HCEC 1CT (cell line): ENCODE measurements around the gene TFDP2.
A peak's percentile ranks its signal among the peaks of the same experiment; 100 is the strongest.

Experiments
- DNase-seq: peaks from one replicate; pipeline ENCODE4 v3.0.0-alpha.2; 2017

TFDP2 gene

DNA sequence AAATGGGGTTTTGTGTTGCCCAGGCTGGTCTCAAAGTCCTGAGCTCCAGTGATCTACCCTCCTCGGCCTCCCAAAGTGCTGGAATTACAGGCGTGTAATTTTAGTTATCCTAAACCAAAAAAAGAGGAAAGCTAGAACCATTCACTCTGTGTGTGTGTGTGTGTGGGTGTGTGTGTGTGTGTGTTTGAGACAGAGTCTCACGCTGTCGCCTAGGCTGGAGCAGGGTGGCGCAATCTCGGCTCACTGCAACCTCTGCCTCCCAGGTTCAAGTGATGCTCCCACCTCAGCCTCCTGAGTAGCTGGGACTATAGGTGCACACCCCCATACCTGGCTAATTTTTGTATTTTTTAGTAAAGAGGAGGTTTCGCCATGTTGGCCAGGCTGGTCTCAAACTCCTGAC lies 84.0 kb downstream of the TFDP2 start:
- no peak for DNase-seq

DNA sequence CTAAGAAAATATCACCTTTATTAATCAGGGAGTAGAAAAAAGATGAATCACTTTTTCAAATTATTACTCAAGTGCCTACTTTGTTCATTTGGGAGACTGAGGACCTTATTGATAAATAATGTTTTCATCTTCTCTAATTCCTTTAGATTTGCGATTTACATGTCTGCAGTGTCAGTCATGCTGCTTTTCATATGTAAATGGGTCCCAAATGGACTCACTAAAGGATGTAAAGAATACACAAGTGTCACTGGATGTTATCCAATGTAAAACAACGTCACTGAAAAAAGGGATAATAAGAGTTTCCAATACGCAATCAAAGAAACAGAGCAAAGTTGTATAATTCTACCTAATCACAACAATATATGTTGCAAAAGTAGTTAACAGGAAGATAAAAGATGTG lies 84.9 kb downstream of the TFDP2 start:
- DNase-seq = no peak

DNA sequence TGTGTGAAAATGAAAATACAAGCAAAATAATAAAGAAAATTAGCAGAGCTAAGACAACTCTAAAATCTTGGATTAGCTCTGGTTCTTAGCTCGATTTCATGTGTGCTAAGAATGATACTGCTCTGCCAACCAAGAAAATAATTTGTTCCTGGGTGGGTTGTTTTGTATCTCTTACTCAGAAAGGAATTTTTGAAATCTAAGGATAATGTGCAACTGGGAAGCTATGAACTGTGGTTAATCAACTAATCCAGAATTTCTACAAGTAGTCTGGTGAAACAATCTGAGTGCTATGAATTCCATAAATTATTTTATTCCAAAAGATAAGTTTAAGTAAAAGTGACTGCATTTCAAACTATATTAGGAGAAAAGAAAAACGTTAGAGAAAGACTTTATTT lies 92.0 kb downstream of the TFDP2 start:
- DNase-seq = no peak

DNA sequence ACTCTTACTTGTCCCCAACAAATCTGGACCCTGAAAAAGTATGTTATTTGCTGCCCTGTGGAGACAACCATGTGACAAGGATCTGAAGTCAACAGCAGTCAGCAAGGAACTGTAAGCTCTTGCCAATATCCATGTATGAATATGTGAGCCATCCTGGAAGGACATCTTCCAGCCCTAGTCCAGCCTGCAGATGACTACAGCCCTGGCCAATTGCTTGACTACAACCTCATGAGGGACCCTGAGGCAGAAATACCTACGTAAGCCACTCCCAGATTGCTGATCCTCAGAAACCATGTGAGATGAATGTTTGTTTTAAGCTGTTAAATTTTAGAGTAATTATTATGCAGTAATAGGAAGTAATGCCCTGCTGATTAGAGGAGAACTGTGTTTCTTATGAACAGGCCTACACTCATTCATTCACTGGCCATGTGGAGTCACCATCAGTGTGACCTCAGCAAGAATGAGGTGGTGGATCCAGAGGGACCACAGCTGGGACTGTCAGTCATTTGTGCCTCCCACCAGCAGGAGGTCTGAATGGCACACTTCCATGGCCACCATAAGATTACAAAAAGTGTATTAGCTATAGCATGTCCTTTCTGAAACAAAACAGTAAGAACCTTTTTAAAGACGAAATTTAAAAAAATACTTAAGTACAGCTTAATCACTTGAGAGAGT lies 92.6 kb downstream of the TFDP2 start:
- DNase-seq = no peak

DNA sequence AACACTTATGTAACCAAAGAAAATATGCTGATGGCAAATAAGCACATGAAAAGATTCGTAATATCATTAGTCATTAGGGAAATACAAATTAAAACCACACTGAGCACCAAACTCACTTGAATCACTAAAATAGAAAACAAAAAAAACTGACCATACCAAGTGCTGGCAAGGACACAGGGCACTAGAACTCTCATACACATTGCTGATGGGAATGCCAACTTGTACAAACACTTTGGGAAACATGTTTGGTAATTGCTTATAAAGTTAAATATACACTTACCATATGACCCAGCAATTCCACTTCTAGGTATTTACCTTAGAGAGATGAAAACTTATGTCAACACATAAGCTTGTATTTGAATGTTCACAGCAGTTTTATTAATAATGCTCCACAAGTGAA lies 95.5 kb downstream of the TFDP2 start:
- peak; percentile 3 for DNase-seq

DNA sequence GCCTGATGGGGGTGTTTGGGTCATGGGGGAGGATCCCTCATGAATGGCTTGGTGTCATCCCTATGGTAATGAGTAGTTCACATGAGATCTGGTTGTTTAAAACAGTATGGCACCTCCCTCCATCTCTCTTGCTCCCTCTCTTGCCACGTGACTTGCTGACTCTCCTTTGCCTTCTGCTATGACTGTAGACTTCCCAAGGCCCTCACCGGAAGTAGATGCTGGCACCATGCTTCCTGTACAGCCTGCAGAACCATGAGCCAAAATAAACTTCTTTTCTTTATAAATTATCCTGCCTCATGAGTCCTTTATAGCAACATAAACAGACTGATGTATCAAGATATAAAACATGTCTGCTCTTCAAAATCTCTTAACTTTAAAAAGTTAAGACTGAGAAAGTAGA lies 96.1 kb downstream of the TFDP2 start:
- no peak for DNase-seq

DNA sequence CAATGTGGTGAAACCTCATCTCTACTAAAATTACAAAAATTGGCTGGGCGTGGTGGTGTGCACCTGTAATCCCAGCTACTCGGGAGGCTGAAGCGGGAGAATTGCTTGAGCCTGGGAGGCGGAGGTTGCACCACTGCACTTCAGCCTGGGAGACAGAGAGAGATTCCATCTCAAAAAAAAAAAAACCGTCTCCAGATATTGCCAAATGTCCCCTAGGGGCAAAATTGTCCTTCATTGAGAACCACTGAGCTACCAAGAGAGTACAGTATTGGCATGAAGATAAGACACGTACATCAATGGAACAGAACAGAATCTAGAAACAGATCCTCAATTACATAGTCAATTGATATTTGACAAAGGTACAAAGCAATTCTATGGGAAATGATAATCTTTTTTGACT lies 98.0 kb downstream of the TFDP2 start:
- DNase-seq = no peak

DNA sequence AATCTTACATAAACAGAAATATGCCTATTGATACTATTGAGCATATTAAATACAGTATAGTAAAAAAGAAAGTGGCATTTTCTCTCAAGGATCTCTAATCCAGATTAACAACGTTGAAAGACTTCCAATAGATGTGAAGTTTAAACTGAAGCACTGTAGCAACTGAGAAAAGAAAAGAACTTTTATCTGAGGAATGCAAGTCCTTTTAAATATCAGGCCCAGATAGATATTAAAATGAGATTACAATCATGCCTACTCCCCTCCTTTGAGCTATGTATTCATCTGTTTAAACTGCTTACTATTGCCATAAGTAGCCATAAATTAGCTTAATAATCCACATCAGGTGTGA lies 102.3 kb downstream of the TFDP2 start:
- no peak for DNase-seq

DNA sequence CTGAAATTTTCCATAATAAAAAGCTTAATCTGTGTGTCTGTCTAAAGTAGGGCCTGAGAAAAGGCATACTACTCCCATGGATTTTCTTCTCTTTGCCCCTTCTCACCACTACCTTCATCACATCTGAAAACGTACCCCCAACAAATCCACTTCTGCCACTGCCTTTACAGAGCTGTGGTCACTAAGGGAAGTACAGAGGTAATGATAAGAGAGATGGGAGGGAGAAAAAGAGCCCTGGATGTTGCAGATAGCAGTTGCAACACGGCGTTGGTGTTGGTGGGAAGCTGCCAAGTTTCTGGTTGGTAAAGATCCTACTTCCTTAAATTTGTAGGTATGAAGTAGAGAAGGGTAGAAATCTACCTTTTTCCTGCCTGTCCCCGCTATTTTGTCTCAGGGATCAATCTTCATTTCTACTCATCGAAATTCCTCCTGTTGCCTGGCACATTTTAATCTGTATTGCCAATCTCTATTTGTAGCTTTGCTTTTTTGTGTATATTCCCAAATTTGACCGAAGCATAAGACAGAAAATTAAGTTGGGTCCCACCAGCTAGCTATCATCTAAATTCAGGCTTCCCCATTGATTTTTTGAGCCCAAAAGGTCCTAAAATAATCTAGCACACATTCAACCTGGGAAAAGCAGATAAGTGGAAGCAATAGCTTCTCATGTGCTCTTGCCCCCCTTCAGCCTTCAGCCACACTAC lies 102.9 kb downstream of the TFDP2 start:
- no peak for DNase-seq

DNA sequence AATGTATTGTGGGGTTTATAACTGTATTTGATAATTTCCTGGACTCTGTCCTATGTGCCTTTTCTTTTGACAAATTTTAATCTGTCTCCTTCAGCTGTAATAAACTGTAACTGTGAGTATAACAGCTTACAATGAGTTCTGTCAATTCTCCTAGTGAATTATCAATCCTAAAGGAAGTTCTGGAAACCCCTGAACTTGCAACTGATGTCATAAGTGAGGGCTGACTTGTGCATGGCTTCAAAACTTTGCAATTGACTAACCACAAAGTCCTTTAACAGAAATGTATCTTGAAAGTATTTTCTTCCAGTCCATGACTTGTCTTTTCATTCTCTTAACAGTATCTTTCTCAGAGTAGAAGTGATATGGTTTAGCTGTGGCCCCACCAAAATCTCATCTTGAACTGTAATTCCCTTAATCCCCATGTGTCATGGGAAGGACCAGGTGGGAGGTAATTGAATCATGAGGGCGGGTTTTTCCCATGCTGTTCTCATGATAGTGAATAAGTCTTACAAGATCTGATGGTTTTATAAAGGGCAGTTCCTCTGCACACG lies 108.3 kb downstream of the TFDP2 start:
- no peak for DNase-seq

DNA sequence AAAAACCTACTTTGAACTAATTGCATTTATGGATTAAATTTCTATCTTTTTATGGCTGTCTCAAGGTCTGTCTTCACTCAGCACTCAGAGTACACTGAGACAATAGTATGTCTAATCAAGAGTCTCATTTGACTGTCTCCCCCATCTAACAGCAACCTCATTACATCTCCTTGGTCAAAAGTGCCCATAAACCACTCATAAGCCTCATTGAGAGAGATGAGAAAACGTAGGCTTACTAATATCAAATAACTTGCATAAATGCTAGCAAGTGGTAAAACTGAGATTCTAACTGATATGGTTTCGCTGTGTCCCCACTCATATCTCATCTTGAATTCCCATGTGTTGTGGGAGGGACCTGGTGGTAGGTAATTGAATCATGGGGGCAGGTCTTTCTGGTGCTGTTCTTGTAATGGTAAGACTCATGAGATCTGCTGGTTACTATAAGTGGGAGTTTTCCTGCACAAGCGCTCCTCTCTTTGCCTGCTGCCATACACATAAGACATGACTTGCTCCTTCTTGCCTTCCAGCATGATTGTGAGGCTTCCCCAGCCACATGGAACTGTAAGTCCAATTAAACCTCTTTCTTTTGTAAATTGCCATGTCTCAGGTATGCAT lies 113.9 kb downstream of the TFDP2 start:
- DNase-seq = no peak

DNA sequence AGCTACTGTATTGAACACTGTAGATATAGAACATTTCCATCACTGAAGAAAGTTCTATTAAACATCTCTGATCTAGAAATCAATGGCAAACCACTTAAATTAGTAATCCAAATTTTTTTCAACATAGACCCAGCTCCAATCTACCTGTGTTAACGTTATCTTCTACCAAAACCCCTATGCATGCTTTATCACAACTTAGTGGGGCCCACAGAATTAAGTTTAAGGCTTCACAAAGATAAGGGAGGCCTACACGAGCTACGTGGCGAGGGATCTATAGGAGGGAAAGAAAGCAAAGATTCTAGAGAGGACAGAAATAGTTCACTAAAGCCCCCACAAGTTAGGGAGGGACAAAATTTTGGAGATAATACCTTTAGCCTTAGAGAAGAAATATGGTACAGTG lies 116.1 kb downstream of the TFDP2 start:
- DNase-seq = no peak

DNA sequence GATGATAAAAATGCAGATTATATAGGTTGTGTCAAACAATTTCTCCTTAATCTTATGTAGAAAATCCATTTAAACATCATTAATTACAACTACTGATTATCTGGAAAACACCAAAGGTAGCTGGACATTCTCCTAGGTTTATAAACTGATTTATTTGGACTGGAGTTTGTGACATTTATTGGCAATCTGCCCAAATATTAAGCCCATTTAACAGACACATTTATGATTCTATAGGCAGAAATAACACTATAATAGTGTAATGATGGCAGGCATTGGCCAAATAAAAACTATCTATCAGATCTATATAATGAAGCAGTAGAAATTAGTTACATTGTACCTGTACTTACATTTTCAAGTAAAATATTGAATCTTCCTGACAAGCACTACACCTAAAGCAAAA lies 117.8 kb downstream of the TFDP2 start:
- no peak for DNase-seq

DNA sequence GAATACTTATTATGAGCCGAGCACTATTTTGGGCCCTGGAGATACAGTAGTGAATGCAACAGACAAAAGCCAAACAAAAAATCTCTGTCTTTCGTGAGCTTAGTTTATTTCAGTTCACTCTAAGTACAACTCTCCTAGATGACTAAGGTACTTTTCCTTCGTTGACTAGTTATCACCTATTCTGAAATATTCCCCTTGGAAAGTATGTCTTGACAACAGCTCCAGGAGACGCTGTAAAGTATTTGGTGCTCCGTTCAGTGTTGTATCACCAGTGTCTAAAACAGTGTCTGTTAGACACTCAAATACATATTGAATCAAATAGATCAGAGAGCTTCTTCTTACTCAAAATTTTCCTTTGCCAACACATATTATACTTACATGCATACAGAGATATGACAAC lies 119.6 kb downstream of the TFDP2 start:
- no peak for DNase-seq

DNA sequence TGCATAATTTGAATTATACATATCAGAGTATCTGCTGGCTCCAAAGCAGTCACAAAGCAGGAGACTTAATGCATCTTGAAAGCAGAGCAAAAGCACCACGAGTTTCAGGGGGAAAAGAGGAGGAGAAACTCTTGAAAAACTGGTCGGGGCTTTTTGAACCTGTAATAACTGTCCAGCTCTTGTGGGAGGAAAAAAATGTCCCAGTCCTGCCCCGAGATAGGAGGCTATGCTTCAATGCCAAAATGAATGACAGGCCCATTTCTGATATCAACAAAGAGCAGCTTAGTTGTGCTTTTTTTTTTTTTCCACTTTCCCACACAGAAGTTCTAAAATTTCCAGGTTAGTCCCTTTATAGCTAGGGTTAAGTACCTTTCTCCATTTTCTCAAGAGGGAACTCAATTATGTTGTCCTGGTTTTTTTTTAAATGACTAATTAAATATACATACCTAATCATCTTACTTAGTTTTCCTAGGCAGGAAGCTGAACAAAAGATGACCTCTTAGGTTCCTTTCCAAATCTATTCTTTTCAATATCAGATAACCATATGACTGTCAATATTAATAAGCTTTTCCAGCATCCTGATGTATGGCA lies 120.2 kb downstream of the TFDP2 start:
- no peak for DNase-seq

DNA sequence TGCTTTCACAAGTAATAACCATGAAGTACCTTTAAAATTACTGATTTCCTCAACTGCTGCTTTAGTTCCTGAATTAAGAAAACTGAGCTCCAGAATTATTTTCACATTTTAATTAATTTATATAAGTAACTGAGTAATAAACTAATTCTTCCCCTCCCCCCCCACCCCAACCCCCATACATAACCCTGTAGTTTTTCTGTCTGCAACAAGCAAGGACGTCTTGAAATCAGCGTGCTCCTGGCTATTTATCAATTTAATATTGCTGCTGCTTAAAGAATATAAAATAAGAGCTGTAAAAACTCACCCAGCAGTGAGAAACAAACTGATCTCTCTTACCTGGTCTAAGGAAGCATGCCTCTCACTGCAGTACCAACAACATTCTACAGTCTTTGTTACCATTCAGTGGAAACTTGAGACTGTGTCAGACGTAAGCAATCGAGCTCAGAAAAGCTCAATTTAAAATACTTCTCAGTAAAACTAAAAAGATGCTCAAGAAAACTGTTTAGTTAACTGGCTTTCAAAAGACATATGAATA lies 121.0 kb downstream of the TFDP2 start:
- peak; percentile 54 for DNase-seq

DNA sequence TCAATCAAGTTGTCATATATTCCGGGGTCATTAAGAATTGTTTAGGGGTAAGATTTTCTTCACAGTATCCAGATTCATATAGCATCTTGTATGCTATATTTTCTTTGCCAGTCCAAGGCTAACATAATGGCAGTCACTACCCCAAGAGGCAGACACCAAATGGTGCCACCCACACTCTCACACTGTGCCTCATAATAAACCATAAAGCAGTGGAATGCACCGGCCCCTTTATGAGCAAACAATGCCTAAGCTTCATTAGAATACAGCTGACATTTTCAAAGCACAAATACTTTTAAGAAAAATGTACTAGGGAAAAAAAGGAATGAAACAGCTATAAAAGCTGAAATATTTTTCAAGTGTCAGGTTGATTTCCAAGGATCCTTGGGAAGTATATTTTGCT lies 121.6 kb downstream of the TFDP2 start:
- DNase-seq = peak; percentile 33

DNA sequence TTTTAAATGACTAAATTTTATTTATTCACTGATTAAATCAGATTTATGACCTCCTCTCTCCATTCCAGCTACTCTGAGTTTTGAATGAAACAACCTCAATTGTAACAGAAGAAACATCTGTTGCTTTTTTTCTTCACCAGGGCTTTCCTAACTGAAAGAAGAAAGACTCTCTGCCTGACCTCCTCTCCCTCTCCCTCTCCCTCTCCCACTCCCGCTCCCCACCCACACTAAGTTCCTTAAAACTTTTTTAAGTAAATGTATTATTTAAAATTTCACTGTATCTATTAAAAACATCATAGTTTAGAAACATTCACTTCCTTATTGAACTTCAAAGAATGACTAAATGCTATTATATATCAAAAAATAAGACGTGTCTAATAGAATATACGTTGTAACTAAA lies 122.0 kb downstream of the TFDP2 start:
- DNase-seq = no peak

DNA sequence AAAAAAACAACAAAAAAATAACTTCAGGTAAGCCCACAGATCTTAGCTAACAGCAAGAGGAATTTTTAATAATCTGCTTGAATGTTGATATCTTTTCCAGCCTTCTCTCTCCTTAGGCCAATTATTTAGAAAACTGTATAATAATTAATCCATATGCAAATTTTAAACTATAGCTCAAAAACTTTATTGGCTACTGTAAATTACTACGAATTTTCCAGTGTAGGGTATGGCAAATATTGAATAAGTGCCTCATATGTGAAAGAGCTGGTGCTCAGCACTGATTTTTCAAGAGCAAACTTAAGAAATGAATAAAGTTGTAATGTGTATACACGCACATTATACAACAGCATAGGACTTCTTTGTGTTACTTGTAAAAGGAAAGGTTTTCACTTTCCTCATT lies 123.0 kb downstream of the TFDP2 start:
- no peak for DNase-seq

DNA sequence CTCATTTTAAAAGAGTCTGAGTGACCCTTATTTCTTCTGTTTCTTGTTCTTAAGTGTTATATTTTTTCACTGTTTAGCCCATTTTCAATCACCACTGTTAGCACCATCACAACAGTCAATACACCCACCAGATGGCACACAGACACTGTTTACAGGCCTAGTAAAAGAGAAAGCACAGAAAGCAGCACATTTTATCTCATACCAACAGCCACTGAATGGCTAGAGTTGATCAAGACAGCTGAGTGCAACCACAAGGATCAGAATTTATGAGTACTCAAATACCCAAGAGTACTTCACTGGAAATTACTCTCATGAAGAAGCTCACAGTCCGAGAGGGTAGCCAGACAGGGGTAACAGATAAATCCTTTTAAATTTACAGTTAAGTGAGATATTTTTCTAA lies 127.0 kb downstream of the TFDP2 start:
- no peak for DNase-seq

DNA sequence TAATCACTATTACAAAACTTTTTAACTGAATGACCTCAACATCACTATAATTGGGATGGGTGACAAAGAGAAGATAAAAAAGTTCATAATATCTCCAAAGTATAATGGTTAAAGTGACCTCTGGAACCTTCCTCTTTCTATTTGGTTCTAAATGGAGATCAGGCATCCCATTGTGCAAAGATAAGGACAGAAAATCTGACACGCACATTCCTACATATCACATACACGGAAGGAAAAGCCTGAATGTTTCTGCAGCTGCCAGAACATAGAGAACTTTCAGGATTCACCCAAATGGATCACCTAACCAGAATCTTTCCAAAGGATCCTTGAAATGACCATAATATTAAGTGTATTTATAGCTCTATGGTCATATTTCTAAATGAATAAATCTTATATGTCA lies 128.2 kb downstream of the TFDP2 start:
- no peak for DNase-seq

DNA sequence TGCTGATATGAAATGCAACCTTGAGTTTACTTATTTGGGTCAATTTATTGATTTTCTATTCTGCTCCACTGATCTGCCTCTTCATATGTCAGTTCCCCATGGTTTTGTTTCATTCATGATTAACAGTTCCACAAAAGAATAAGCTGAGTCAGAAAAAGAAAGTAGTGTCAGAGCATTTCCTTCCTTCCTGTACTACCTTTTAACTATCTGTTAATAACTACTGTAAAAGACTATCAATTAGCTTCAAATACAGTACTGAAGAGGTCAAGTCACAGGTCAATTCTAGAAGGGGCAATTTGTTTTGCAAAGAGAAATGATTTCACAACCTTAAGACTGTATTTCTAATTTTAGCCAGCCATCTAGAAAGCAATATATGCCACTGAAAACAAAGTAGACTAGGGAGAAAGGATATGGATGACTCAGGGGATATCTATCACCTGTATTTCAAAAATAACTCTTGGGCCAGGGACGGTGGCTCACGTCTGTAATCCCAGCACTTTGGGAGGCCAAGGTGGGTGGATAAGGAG lies 129.5 kb downstream of the TFDP2 start:
- DNase-seq = no peak

DNA sequence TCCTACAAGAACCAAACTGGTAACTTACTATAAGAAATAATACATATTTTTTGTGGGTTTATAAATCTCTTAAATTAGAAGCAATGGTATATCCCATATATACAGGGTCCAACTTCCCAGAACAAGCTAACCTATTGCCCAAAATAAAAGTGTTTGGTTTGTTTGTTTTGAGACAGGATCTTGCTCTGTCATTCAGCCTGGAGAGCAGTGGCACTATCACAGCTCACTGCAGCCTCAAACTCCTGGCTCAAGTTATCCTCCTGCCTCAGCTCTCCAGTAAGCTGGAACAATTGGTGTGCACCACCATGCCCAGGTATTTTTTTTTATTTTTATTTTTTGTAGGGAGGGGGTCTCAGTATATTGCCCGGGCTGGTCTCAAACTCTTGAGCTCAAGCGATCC lies 135.4 kb downstream of the TFDP2 start:
- no peak for DNase-seq
